ENCODE results near the gene DNAJC7. TPM values are rescaled to one million over a fixed set of nuclear protein-coding genes. Genes with fewer than 3 reads are reported as not detected.

DNAJC7 gene
- total RNA-seq, 4 donors from 2014 or later: 62.6 to 84.0 (median 65.6) TPM

- Histone ChIP-seq H3K27ac (no peak overlapping the region), H3K27me3 (no peaks in the 10 kb centered on the region)
- intact Hi-C loops (cut with DNase I): no loop called here
Measured at GRCh38 chr17:42055027-42055426, 37.8 kb upstream of the DNAJC7 start.

DNA sequence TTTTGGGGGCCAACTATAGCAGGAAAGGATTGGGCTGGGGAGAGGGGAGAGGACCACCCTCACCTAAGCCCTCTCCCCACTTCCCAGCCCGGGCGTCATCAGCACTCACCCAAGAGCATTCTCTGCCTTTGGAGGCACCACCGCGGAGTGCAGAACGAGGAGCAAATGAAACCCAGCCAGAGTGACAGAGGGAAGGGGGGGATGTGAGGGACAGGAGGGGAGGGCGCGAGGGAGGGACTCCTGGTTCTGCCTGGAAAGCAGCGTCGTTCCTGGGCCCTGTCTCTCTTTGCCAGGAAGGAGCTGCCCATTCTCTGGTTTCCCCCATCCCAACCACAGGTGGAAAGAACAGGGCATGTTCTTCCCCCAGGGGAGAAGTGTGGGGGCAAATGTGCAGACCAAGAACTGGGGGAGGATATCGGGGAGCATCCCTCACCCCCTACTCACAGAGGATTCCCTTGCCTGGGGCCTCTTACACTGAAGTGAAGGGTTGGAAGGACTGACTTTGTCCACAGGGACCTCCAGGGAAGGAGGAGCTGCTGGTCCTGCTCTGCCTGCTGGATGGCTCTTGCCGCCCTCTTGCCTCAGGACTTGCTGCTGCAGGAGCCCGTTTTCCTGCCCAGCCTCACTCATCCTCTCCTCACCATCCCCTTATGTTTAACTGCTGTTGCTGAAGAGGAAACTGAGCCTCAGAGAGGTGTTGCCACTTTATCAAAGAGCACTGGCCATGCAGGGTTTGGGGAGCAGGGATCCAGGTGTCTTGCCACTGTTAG lies 36.7 kb upstream of the DNAJC7 start:
- intact Hi-C loops (cut with DNase I): no loop called here
- TF ChIP-seq POLR2A (IDR thresholded peaks at IDR 0.05) (no peak), CTCF (IDR thresholded peaks at IDR 0.05) (no peak)
- no peak for DNase-seq
- H3K27ac ChIP-seq: no peak overlapping the region
- no peak overlapping the region for H3K4me3 ChIP-seq (replicated peaks in 1 of 3)
- H3K36me3 ChIP-seq: no peaks in the 10 kb centered on the region
- peaks cover 4 to 11% of the 10 kb centered on the region in 2 donors for H3K4me1 ChIP-seq
- H3K9me3 ChIP-seq: no peaks in the 10 kb centered on the region
- 15 to 19% methylated on average over 12 of the region's 12 CpGs for WGBS, 2 donors
- H3K27me3 ChIP-seq: no peaks in the 10 kb centered on the region

More at GRCh38 chr17:42055027-42055426, 37.8 kb upstream of the DNAJC7 start:
- DNase-seq: no peak
- no peak for TF ChIP-seq CTCF (IDR thresholded peaks at IDR 0.05)
- TF ChIP-seq POLR2A (IDR thresholded peaks at IDR 0.05): no peak
- 30 to 34% methylated on average over 3 of the region's 3 CpGs for WGBS, 2 donors
- Histone ChIP-seq H3K9me3 (no peaks in the 10 kb centered on the region), H3K36me3 (no peaks in the 10 kb centered on the region), H3K4me1 (peaks cover 4 to 7% of the 10 kb centered on the region in 2 donors), H3K4me3 (replicated peaks in 1 of 3) (no peak overlapping the region)

DNA sequence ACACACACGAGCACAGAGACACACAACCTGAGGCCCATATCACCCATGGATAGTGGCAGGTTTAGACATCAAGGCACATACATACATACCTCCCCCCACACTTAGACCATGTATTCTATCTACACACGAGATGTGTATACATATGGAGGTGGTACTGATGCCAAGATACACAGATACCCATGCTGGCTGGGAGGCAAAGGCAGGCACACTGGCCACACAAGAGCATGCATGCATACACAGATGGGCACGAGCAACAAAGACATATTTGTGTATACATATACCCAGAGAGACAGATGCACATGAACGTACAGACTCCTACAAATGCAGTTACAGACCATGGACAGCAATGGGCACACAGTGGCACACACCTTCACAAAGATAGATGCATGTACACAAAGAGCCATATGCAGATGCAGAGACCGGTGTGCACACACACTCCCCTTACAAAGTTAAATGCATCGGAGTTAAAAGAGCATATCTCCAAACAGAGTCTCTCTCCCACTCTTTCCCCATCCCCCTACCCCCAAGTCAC lies 35.2 kb upstream of the DNAJC7 start:
- no peak overlapping the region for H3K27ac ChIP-seq
- no peak for DNase-seq
- TF ChIP-seq CTCF (IDR thresholded peaks at IDR 0.05): no peak
- no peak for TF ChIP-seq POLR2A (IDR thresholded peaks at IDR 0.05)
- no peak overlapping the region for H3K4me3 ChIP-seq (replicated peaks in 1 of 3)
- 84 to 85% methylated on average over 6 of the region's 6 CpGs for WGBS, 2 donors
- no peaks in the 10 kb centered on the region for H3K9me3 ChIP-seq
- intact Hi-C loops (cut with DNase I): no loop called here
- H3K4me1 ChIP-seq: peaks cover 4 to 11% of the 10 kb centered on the region in 2 donors
- H3K36me3 ChIP-seq: no peaks in the 10 kb centered on the region
- no peaks in the 10 kb centered on the region for H3K27me3 ChIP-seq

DNA sequence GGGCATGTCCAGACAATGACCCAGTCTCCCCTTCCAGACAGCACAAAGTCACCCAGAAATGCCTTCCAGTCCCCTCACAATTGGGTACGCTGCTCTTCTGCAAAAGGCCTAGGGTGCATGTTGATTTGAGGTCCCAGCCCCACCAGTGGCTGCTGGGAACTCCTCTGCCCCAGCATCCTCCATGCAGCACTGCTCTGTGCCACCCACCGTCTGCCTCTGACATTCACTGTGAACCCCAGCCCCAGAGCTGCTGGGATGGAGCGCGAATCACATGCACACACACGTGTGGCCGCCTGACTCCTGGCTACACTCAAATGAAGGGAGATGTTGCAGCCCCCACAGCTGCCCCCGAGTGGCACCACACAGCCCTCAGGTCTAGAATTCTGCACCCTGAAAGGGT lies 34.4 kb upstream of the DNAJC7 start:
- TF ChIP-seq POLR2A (IDR thresholded peaks at IDR 0.05) (no peak), CTCF (IDR thresholded peaks at IDR 0.05) (no peak)

GRCh38 chr17:42051013-42051400 lies 33.8 kb upstream of the DNAJC7 start:
- 44 to 46% methylated on average over 8 of the region's 8 CpGs for WGBS, 2 donors
- intact Hi-C loops (cut with DNase I): no loop called here
- Histone ChIP-seq H3K27ac (no peak overlapping the region), H3K4me1 (peaks cover 4 to 11% of the 10 kb centered on the region in 2 donors), H3K36me3 (no peaks in the 10 kb centered on the region), H3K9me3 (no peaks in the 10 kb centered on the region), H3K4me3 (replicated peaks in 1 of 3) (peak overlapping the region in 2 of 3 donors; percentile 27 to 65), H3K27me3 (no peaks in the 10 kb centered on the region)
- no peak for TF ChIP-seq POLR2A (IDR thresholded peaks at IDR 0.05)
- TF ChIP-seq CTCF (IDR thresholded peaks at IDR 0.05): no peak
- DNase-seq: no peak

More for the DNA sequence above, 34.4 kb upstream of the DNAJC7 start:
- Histone ChIP-seq H3K27ac (no peak overlapping the region), H3K27me3 (no peaks in the 10 kb centered on the region), H3K4me3 (replicated peaks in 1 of 3) (no peak overlapping the region), H3K36me3 (no peaks in the 10 kb centered on the region), H3K9me3 (no peaks in the 10 kb centered on the region), H3K4me1 (peaks cover 4 to 11% of the 10 kb centered on the region in 2 donors)
- WGBS, 2 donors: 90 to 93% methylated on average over 7 of the region's 7 CpGs
- DNase-seq: no peak
- intact Hi-C loops (cut with DNase I): no loop called here
